Keratinocyte (primary cell): ENCODE data around the gene SRPRB. TPM values are rescaled to one million over a fixed set of nuclear protein-coding genes. Genes with fewer than 3 reads are reported as not detected.

Experiments
- DNase-seq: peaks from one replicate; pipeline ENCODE4 v3.0.0-alpha.2; 2011; ENCODE audit warnings: low read depth, missing footprints, low spot score
- FAIRE-seq: peaks from 2 replicates; lab custom pipeline; 2011; peaks lifted over from hg19 to GRCh38; lab: Jason Lieb, UNC
- H2AFZ ChIP-seq: 2 replicates; pipeline ENCODE4 v1.6.0; 2012; ENCODE audit warnings: low read length, control low read depth, inconsistent platforms; ENCODE audit not compliant: control insufficient read depth
- H3K27ac ChIP-seq: 2 replicates; pipeline ENCODE4 v1.5.1; 2011; ENCODE audit warnings: low read length; ENCODE audit not compliant: control insufficient read depth, insufficient read depth
- H3K27me3 ChIP-seq: 3 replicates; pipeline ENCODE4 v1.6.0; 2011; ENCODE audit warnings: low read length; ENCODE audit not compliant: control insufficient read depth, insufficient read depth; ENCODE audit errors: extremely low read depth
- H3K36me3 ChIP-seq, 2 experiments: 2 replicates in 1 of 2; 3 replicates in 1 of 2; pipeline ENCODE4 v1.5.1; 2011; ENCODE audit warnings: low read length in 2 of 2, mild to moderate bottlenecking in 1 of 2; ENCODE audit not compliant: control insufficient read depth in 2 of 2, insufficient read depth in 2 of 2; ENCODE audit errors: extremely low read depth in 1 of 2
- H3K4me1 ChIP-seq: 3 replicates; pipeline ENCODE4 v1.5.1; 2011; ENCODE audit warnings: low read length; ENCODE audit not compliant: control insufficient read depth, insufficient read depth; ENCODE audit errors: extremely low read depth
- H3K4me2 ChIP-seq: 3 replicates; pipeline ENCODE4 v1.6.0; 2011; ENCODE audit warnings: low read depth, low read length; ENCODE audit not compliant: control insufficient read depth, insufficient read depth; ENCODE audit errors: extremely low read depth
- H3K4me3 ChIP-seq, 3 experiments: fragments of 200-600 bp in 1 of 3; sonication (generic) in 1 of 3; 2 replicates in 2 of 3; 3 replicates in 1 of 3; pipeline ENCODE4 v1.5.1; 2011 to 2016; ENCODE audit warnings: low read length in 3 of 3, mild to moderate bottlenecking in 3 of 3, control low read depth in 2 of 3, inconsistent platforms in 1 of 3, low read depth in 1 of 3, mixed read lengths in 1 of 3, mixed run types in 1 of 3, moderate library complexity in 1 of 3; ENCODE audit not compliant: control insufficient read depth in 2 of 3, insufficient read depth in 2 of 3; ENCODE audit errors: extremely low read depth in 1 of 3
- H3K79me2 ChIP-seq: 2 replicates; pipeline ENCODE4 v1.6.0; 2012; ENCODE audit warnings: low read length; ENCODE audit not compliant: control insufficient read depth, insufficient read depth
- H3K9ac ChIP-seq: 3 replicates; pipeline ENCODE4 v1.6.0; 2011; ENCODE audit warnings: low read length; ENCODE audit not compliant: control insufficient read depth, insufficient read depth; ENCODE audit errors: extremely low read depth
- H3K9me1 ChIP-seq: 3 replicates; pipeline ENCODE4 v1.6.0; 2011; ENCODE audit warnings: low read length; ENCODE audit not compliant: control insufficient read depth, insufficient read depth; ENCODE audit errors: extremely low read depth
- H3K9me3 ChIP-seq: 2 replicates; pipeline ENCODE4 v1.5.1; 2012; ENCODE audit warnings: low read depth, low read length; ENCODE audit not compliant: control insufficient read depth
- H4K20me1 ChIP-seq: 3 replicates; pipeline ENCODE4 v1.6.0; 2011; ENCODE audit warnings: low read length; ENCODE audit not compliant: control insufficient read depth, insufficient read depth; ENCODE audit errors: extremely low read depth
- CTCF ChIP-seq, 3 experiments: IDR thresholded peaks in 1 of 3; conservative IDR thresholded peaks in 1 of 3; optimal IDR thresholded peaks in 1 of 3; 2 replicates in 2 of 3; 3 replicates in 1 of 3; pipeline versions ENCODE3 to v1.5.1; 2011; ENCODE audit warnings: low read length in 3 of 3, mild to moderate bottlenecking in 3 of 3, moderate library complexity in 2 of 3, control low read depth in 1 of 3, inconsistent platforms in 1 of 3; ENCODE audit not compliant: insufficient read depth in 2 of 3; ENCODE audit errors: extremely low read depth in 1 of 3
- EZH2 ChIP-seq: IDR thresholded peaks from one replicate; pipeline ENCODE4 v1.6.1; 2012; ENCODE audit warnings: inconsistent platforms, mild to moderate bottlenecking, low read length, moderate library complexity
- dilution Hi-C: fragments of 300-500 bp; cut with MboI; formaldehyde crosslinking; loops from one replicate; pipeline ENCODE4 v1.7.0; 2020; ENCODE audit warnings: low sequenced_read_pairs; ENCODE audit not compliant: extremely low pct_ligation_motif_present
- polyA plus RNA-seq, 5 experiments: library from polyadenylated mRNA; depleted of rRNA in 3 of 5; stranded (reverse) in 3 of 5; stranded (forward) in 1 of 5; unstranded in 1 of 5; fragments of >200 nt; gene quantifications; 1 replicate in 1 of 5; 2 replicates in 3 of 5; 3 replicates in 1 of 5; pipeline versions ENCODE4 v1.2.1 to v1.2.3, GENCODE V29; 2011 to 2012; ENCODE audit warnings: missing spikeins in 2 of 5, low read depth in 1 of 5, low replicate concordance in 1 of 5

SRPRB gene
- polyA plus RNA-seq, 1 donor (not counting 4 experiments of a cell fraction or from before 2014, with no cell fraction given), result 55.9 TPM

GRCh38 chr3:133865136-133865855, 59.7 kb downstream of the SRPRB start:
- Histone ChIP-seq H3K4me3 (no peak overlapping the region), H4K20me1 (no peaks in the 10 kb centered on the region), H3K27me3 (peaks cover 7% of the 10 kb centered on the region), H3K79me2 (no peaks in the 10 kb centered on the region), H3K9me1 (no peaks in the 10 kb centered on the region), H3K9me3 (no peaks in the 10 kb centered on the region), H3K4me1 (no peaks in the 10 kb centered on the region), H3K27ac (no peak overlapping the region), H3K4me2 (no peak overlapping the region), H3K9ac (no peak overlapping the region), H3K36me3 (no peaks in the 10 kb centered on the region), H2AFZ (no peak overlapping the region)
- no peak for FAIRE-seq
- no peak for DNase-seq
- TF ChIP-seq CTCF (optimal IDR thresholded peaks at IDR 0.05 in 1 of 3, IDR thresholded peaks at IDR 0.05 in 1 of 3, conservative IDR thresholded peaks at IDR 0.05 in 1 of 3; ENCODE audit: extremely low read depth in 1 of 3, insufficient read depth in 2 of 3, low read length in 3 of 3) (no peak), EZH2 (no peak)
- dilution Hi-C loops, result no loop called here

GRCh38 chr3:133866141-133866540, 60.5 kb downstream of the SRPRB start:
- Histone ChIP-seq H3K9ac (no peak overlapping the region), H3K79me2 (no peaks in the 10 kb centered on the region), H3K9me1 (no peaks in the 10 kb centered on the region), H3K4me3 (no peak overlapping the region), H3K4me2 (no peak overlapping the region), H3K36me3 (no peaks in the 10 kb centered on the region), H3K9me3 (no peaks in the 10 kb centered on the region), H4K20me1 (no peaks in the 10 kb centered on the region), H2AFZ (no peak overlapping the region), H3K4me1 (no peaks in the 10 kb centered on the region), H3K27ac (no peak overlapping the region), H3K27me3 (peaks cover 12% of the 10 kb centered on the region)
- dilution Hi-C loops, result no loop called here
- no peak for FAIRE-seq
- no peak for DNase-seq
- TF ChIP-seq EZH2, result no peak
- no peak for TF ChIP-seq CTCF (optimal IDR thresholded peaks at IDR 0.05 in 1 of 3, IDR thresholded peaks at IDR 0.05 in 1 of 3, conservative IDR thresholded peaks at IDR 0.05 in 1 of 3; ENCODE audit: extremely low read depth in 1 of 3, insufficient read depth in 2 of 3, low read length in 3 of 3)
